Measurements from ENCODE around the gene GSTM5.
"Not testable (repeated sequence)": the region's sequence is repeated elsewhere in the genome, so short reads cannot be mapped to it uniquely, and the experiment has no call there.

The GSTM5 gene

DNA sequence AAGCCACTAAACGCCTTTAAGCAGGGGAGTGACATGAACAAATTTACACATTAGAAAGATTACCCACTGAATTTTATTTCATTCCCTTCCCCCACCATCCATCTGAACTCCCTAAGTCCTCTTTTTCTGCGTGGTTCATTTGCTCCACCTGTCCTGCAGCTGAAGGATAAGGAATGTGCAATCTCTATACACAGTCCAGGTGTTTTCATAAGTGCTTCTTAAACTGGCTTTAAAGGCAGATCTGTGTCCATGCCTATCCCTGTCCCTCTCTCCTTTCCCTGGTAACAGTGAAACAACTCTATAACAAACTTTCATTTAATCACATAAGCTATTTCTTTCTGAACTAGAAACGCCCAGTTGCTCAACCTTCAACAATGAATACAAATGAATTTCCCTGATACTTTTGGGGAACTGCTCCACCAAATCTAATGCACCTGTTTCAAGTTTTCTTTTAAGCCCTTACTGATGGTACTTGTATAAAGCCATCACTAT is 20.4 kb downstream of the GSTM5 start:
- Histone ChIP-seq H3K4me1 (ENCODE audit: control insufficient read depth in 1 of 2, insufficient read depth in 2 of 2, low read length in 2 of 2) (no peaks in the 10 kb centered on the region), H3K27me3 (ENCODE audit: low read depth, low read length) (no peaks in the 10 kb centered on the region), H3K36me3 (ENCODE audit: control insufficient read depth in 1 of 2, insufficient read depth in 2 of 2, low read length in 2 of 2) (peaks cover 15 to 20% of the 10 kb centered on the region in 2 donors), H3K4me3 (ENCODE audit: low read depth in 1 of 2, low read length in 2 of 2) (no peak overlapping the region), H3K9me3 (ENCODE audit: control insufficient read depth in 1 of 2, low read length in 2 of 2) (no peaks in the 10 kb centered on the region), H3K27ac (ENCODE audit: low read length) (peak overlapping the region; percentile 41)

DNA sequence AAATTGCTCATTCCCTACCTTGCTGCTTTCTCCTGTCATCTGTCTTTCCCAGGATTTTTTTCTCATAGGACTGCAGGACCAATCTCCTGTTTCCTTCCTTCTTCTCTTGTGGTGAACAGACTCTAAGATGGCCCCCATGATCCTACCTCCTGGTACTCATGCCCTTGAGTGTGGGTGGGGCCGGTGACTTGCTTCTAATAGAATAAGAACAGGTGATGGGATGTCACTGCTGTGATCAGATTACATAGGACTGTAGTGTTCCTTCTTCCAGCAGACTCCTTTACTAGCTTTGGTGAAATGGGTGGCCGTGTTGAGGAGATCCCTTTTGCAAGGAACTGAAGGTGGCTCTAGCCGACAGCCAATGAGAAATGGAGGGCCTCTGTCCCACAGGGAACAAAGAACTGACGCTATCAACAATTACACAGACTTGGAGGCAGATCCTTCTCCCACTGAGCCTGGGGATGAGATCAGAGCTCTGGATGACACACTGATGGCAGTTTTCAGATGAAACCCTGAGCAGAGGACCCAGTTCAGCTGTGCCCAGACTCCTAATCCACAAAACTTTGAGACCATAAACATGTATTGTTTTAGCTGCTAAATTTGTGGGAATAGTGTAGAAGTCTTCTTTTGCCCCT is 21.3 kb downstream of the GSTM5 start:
- no peaks in the 10 kb centered on the region for H3K4me1 ChIP-seq (ENCODE audit: control insufficient read depth in 1 of 2, insufficient read depth in 2 of 2, low read length in 2 of 2)
- no peaks in the 10 kb centered on the region for H3K9me3 ChIP-seq (ENCODE audit: control insufficient read depth in 1 of 2, low read length in 2 of 2)
- H3K36me3 ChIP-seq (ENCODE audit: control insufficient read depth in 1 of 2, insufficient read depth in 2 of 2, low read length in 2 of 2): peaks cover 23 to 27% of the 10 kb centered on the region in 2 donors
- H3K4me3 ChIP-seq (ENCODE audit: low read depth in 1 of 2, low read length in 2 of 2): no peak overlapping the region
- no peak overlapping the region for H3K27ac ChIP-seq (ENCODE audit: low read length)
- no peaks in the 10 kb centered on the region for H3K27me3 ChIP-seq (ENCODE audit: low read depth, low read length)

DNA sequence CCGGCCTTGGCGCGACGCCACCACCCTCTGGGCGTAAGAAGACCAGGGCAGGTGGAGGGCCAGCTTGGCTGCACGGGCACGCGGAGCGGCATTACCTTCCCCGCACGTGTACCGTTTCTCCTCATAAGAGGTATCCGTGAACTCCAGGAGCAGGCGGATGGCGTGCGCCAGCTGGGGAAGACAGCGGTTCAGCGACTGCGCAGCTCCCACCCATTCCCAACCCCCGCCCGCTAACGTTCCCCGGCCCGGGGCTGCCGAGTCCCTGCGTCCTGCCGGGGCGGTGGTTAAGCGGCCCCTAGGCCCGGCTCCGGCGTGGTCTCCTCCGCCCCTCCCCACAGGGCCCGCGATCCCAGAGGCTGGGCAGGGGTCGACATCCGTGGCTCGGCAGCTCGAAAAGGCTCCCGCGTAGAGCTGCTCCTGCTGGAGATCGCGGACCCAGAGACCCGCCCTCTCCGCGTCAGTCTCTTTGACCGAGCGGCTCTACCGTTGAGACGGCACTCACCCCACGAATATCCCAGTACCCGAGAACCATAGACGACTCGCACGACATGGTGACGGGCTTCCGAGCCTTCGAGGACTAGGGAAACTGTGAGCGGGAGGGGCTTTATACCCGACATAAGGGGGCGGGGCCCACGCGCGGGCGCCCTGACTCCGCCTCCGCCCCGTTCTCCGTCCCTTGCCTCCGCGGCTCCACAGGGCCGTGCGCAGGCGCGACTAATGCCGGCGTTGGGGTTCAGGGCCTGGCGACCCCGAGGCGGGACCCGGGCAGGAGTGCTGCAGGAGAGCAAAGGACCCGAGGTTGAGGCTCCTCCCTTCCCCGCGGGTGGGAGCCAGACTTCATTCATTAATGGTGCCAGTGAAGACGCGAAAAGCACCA is 27.9 kb downstream of the GSTM5 start:
- H3K27ac ChIP-seq (ENCODE audit: low read length): peak overlapping the region; percentile 51
- no peaks in the 10 kb centered on the region for H3K27me3 ChIP-seq (ENCODE audit: low read depth, low read length)
- H3K4me1 ChIP-seq (ENCODE audit: control insufficient read depth in 1 of 2, insufficient read depth in 2 of 2, low read length in 2 of 2): peaks cover 4 to 14% of the 10 kb centered on the region in 2 donors

DNA sequence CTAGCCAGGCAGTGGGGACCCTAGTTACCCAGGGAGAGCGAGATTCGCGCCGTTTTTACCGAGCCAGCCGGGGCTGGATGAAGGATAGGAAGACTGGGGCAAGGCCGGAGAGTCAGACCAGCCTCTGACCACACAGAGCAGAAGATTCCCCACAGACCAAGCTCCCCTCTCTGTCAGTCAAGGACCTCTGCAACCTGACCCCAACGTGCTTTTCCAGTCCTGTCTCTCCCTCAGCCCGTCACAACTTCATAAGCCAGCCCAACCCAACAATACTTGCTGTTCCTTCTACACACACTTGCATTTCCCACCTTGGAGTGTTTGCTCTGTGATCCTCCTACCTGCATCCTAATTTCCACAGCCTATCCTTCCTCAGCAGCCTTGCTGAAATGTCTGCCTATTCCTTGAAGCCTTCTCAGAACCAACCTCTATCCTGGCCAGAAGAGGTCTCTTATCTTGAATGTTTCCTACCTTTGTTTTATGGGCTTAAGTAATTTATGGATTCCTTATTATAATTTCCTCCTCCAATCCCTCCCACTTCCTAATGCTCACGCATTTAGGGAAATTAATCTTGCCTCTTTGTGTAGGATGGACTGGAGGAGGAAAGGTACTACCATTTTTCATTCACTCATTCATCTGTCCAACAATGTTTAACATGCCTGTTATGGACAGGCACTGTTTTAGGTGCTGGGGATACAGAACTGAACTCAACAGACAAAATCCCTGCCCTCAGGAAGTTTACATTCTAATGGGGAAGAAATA is 28.7 kb downstream of the GSTM5 start, which contains the start of gene GSTM3:
GSTM3 (minus strand) TSS at position 424 of the 759 bp plus-strand sequence. CDS start 751 bp downstream, outside the sequence.
- no peaks in the 10 kb centered on the region for H3K9me3 ChIP-seq (ENCODE audit: control insufficient read depth in 1 of 2, low read length in 2 of 2)
- H3K36me3 ChIP-seq (ENCODE audit: control insufficient read depth in 1 of 2, insufficient read depth in 2 of 2, low read length in 2 of 2): peaks cover 18 to 20% of the 10 kb centered on the region in 2 donors
- peak within 1 kb of the TSS; percentile 51 for H3K27ac ChIP-seq (ENCODE audit: low read length)
- H3K4me1 ChIP-seq (ENCODE audit: control insufficient read depth in 1 of 2, insufficient read depth in 2 of 2, low read length in 2 of 2): peaks cover 4 to 14% of the 10 kb centered on the region in 2 donors
- H3K27me3 ChIP-seq (ENCODE audit: low read depth, low read length): no peaks in the 10 kb centered on the region
- peak within 1 kb of the TSS; percentile 64 to 79 for H3K4me3 ChIP-seq (ENCODE audit: low read depth in 1 of 2, low read length in 2 of 2)

More for the DNA sequence above, 27.9 kb downstream of the GSTM5 start:
- H3K4me3 ChIP-seq (ENCODE audit: low read depth in 1 of 2, low read length in 2 of 2): peak overlapping the region; percentile 64 to 79
- peaks cover 18 to 20% of the 10 kb centered on the region in 2 donors for H3K36me3 ChIP-seq (ENCODE audit: control insufficient read depth in 1 of 2, insufficient read depth in 2 of 2, low read length in 2 of 2)
- no peaks in the 10 kb centered on the region for H3K9me3 ChIP-seq (ENCODE audit: control insufficient read depth in 1 of 2, low read length in 2 of 2)

DNA sequence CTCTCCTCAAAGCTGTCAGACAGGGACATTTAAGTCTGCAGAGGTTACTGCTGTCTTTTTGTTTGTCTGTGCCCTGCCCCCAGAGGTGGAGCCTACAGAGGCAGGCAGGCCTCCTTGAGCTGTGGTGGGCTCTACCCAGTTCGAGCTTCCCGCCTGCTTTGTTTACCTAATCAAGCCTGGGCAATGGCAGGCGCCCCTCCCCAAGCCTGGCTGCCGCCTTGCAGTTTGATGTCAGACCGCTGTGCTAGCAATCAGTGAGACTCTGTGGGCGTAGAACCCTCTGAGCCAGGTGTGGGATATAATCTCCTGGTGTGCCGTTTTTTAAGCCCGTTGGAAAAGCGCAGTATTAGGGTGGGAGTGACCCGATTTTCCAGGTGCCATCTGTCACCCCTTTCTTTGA is 36.3 kb downstream of the GSTM5 start:
- not testable (repeated sequence) for H3K9me3 ChIP-seq (ENCODE audit: control insufficient read depth in 1 of 2, low read length in 2 of 2); H3K4me3 ChIP-seq (ENCODE audit: low read depth in 1 of 2, low read length in 2 of 2); H3K4me1 ChIP-seq (ENCODE audit: control insufficient read depth in 1 of 2, insufficient read depth in 2 of 2, low read length in 2 of 2); H3K27me3 ChIP-seq (ENCODE audit: low read depth, low read length); H3K27ac ChIP-seq (ENCODE audit: low read length); H3K36me3 ChIP-seq (ENCODE audit: control insufficient read depth in 1 of 2, insufficient read depth in 2 of 2, low read length in 2 of 2)

DNA sequence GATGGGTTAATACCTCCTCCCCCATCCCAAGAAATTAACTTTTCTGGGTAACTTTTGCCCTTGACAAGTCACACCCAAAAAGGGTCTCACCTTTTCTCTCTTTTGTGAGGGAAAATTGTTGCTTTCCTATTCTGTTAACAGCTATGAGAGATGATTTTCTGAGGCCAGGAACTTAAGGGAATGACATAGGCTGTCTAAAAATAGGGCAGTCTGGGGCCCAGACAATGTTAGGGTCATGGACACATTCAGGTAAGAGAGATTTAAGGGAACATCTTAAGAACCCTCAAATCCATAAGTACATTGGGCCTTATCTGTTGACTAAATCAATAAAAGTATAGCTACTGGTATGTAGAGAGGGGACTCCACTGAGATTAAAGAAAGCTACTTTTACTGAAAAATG is 37.2 kb downstream of the GSTM5 start:
- Histone ChIP-seq H3K4me1 (ENCODE audit: control insufficient read depth in 1 of 2, insufficient read depth in 2 of 2, low read length in 2 of 2) (no peaks in the 10 kb centered on the region), H3K36me3 (ENCODE audit: control insufficient read depth in 1 of 2, insufficient read depth in 2 of 2, low read length in 2 of 2) (peaks cover 0 to 3% of the 10 kb centered on the region in 2 donors), H3K27ac (ENCODE audit: low read length) (no peak overlapping the region), H3K27me3 (ENCODE audit: low read depth, low read length) (peaks cover 3% of the 10 kb centered on the region), H3K4me3 (ENCODE audit: low read depth in 1 of 2, low read length in 2 of 2) (no peak overlapping the region), H3K9me3 (ENCODE audit: control insufficient read depth in 1 of 2, low read length in 2 of 2) (no peaks in the 10 kb centered on the region)

DNA sequence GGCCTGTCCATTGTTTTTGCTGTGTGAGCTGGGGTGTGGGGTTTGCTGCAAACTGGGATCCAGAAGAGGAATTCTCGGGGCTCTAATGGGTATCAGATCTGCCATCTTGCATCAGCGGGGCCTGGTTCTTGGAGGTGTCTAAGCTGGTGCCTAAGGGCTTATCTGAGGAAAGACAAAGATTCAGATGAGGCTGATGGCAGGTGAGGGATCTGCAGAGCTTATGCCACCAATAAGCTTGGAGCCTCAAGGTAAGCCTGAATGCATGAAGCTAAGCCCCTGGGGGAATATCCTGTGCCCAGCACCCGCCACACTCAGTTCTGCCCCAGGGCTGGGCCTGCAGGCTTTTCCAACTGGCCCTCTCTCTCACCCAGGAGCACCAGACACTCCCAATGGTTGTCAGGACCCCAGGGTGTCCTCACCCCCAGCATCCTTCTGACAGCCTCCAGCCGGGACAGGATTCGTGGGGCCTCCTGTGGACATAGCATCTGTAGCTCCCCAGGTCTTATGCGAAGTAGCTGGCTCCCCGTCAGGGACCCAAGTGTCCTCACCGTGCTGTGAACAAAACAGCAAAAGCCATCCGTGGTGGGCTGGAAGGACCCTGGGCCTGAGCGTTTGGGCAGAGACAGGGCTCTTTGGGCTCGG is 38.3 kb downstream of the GSTM5 start:
- H3K4me3 ChIP-seq (ENCODE audit: low read depth in 1 of 2, low read length in 2 of 2): no peak overlapping the region
- no peaks in the 10 kb centered on the region for H3K4me1 ChIP-seq (ENCODE audit: control insufficient read depth in 1 of 2, insufficient read depth in 2 of 2, low read length in 2 of 2)
- peaks cover 3% of the 10 kb centered on the region for H3K27me3 ChIP-seq (ENCODE audit: low read depth, low read length)
- no peaks in the 10 kb centered on the region for H3K9me3 ChIP-seq (ENCODE audit: control insufficient read depth in 1 of 2, low read length in 2 of 2)
- H3K36me3 ChIP-seq (ENCODE audit: control insufficient read depth in 1 of 2, insufficient read depth in 2 of 2, low read length in 2 of 2): peaks cover 0 to 3% of the 10 kb centered on the region in 2 donors
- H3K27ac ChIP-seq (ENCODE audit: low read length): no peak overlapping the region

DNA sequence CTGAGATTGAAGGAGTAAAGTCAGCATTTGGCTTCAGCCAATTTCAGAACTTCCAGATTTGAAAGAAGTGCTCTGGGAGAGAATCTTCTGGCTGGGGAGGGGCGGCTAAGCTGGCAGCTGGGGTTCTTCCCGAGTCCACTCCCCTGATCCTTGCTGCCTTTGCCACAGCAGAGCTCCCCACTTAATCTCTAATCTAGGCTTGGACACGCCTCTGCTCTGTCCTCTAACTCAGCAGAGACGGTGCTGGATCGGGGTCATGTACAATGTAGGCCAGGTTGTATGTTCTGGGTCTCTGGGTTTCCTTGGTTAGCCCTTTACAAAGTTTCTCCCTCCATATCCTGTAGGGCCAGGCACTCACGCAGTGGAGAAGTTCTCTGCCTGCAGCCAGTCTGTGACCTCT is 38.9 kb downstream of the GSTM5 start:
- Histone ChIP-seq H3K27ac (ENCODE audit: low read length) (no peak overlapping the region), H3K36me3 (ENCODE audit: control insufficient read depth in 1 of 2, insufficient read depth in 2 of 2, low read length in 2 of 2) (peaks cover 0 to 3% of the 10 kb centered on the region in 2 donors)

DNA sequence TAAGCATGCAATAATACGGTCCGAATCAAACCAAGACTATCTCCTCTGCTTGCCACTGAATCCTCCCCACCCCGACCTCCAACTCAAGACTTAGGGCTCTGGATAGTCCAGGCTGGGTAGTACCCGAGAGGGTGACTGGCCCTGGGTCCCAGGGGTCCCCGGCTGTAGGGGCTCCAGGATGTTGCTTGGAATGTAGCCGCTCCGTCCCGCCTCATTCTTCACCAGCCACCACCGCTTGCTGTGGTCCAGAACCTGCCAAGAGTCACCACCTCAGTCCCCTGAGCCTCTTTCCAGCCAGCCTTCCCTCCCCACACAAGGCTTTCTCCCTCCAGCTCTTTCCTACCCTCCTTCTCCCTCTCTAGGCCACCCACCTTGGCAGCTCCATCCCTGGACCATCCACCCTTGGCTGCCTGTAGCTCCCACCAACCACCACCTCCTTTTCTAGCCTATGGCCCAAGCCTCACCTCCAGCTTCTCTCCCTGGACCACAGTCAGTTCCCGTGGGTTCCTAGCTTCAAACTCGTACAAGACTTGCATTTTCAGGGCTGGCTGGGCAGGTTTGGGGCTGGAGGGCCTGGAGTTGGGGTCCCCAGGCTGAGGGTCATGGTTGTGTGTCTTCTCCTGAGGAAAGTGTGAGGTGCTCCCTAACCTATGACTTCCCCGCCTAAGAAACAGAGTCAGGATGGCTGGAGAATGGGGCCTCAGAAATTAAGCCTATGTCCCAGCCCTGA is 39.6 kb downstream of the GSTM5 start:
- Histone ChIP-seq H3K4me1 (ENCODE audit: control insufficient read depth in 1 of 2, insufficient read depth in 2 of 2, low read length in 2 of 2) (no peaks in the 10 kb centered on the region), H3K27ac (ENCODE audit: low read length) (no peak overlapping the region), H3K27me3 (ENCODE audit: low read depth, low read length) (peaks cover 3% of the 10 kb centered on the region), H3K9me3 (ENCODE audit: control insufficient read depth in 1 of 2, low read length in 2 of 2) (no peaks in the 10 kb centered on the region), H3K4me3 (ENCODE audit: low read depth in 1 of 2, low read length in 2 of 2) (no peak overlapping the region), H3K36me3 (ENCODE audit: control insufficient read depth in 1 of 2, insufficient read depth in 2 of 2, low read length in 2 of 2) (peaks cover 0 to 3% of the 10 kb centered on the region in 2 donors)

More for the DNA sequence above, 38.9 kb downstream of the GSTM5 start:
- H3K27me3 ChIP-seq (ENCODE audit: low read depth, low read length): peaks cover 3% of the 10 kb centered on the region
- H3K4me1 ChIP-seq (ENCODE audit: control insufficient read depth in 1 of 2, insufficient read depth in 2 of 2, low read length in 2 of 2): no peaks in the 10 kb centered on the region
- H3K4me3 ChIP-seq (ENCODE audit: low read depth in 1 of 2, low read length in 2 of 2): no peak overlapping the region
- no peaks in the 10 kb centered on the region for H3K9me3 ChIP-seq (ENCODE audit: control insufficient read depth in 1 of 2, low read length in 2 of 2)

DNA sequence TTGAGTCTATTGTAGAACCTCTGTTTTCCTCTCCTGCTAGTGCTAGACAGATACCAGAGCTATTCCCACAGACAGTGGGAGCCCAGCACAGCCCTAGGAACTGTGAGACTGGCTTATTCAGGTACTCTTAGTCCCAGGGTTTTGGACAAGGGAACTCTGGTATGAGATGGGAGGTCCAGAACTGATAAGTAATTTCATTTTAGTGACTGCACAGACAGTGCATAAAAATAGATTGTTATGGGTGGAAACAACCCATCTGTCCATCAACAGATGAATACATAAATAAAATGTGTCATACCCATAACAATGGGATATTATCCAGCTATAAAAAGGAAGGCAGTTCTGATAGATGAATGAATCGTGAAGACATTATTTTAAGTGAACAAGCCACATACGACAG is 42.7 kb downstream of the GSTM5 start:
- Histone ChIP-seq H3K4me1 (ENCODE audit: control insufficient read depth in 1 of 2, insufficient read depth in 2 of 2, low read length in 2 of 2) (no peaks in the 10 kb centered on the region), H3K36me3 (ENCODE audit: control insufficient read depth in 1 of 2, insufficient read depth in 2 of 2, low read length in 2 of 2) (peaks cover 0 to 3% of the 10 kb centered on the region in 2 donors), H3K27me3 (ENCODE audit: low read depth, low read length) (no peaks in the 10 kb centered on the region), H3K4me3 (ENCODE audit: low read depth in 1 of 2, low read length in 2 of 2) (no peak overlapping the region), H3K27ac (ENCODE audit: low read length) (no peak overlapping the region), H3K9me3 (ENCODE audit: control insufficient read depth in 1 of 2, low read length in 2 of 2) (no peaks in the 10 kb centered on the region)

Data from muscle layer of duodenum (tissue), 2 donors.